Islet of Langerhans (tissue), 1 donor: ENCODE data around the gene DUOX1.
"Not testable (repeated sequence)": the region's sequence is repeated elsewhere in the genome, so short reads cannot be mapped to it uniquely, and the experiment has no call there.

Experiments used
- FAIRE-seq: peaks from one replicate; lab custom pipeline; 2011; peaks lifted over from hg19 to GRCh38; lab: Jason Lieb, UNC

Gene DUOX1

DNA sequence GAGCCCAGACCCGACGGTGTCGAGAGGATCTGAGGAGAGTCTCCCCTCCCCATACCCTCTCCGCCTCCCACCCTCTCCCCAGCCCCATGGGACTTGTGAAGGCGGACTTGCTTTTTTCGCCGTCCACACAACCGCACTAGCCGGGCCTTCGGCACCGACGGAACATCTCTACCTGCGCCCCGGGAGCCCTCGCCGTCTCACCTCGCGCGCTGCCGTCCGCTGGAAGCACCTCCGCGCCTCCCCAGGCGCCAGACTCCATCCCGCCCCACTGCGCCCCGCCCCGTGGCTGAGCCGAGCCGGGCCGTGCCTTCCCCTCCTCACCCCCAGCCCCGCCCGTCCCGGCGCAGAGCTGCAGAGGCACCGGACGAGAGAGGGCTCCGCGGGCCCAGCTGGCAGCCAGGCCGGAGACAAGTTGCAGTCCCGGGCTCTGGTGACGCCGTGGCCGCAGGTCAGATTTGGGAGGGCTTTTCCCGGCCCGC, at the start of gene DUOX1, which contains the start of gene DUOXA1:
DUOX1 (plus strand) TSS at position 344 of the 479 bp plus-strand sequence. CDS start 1,973 bp downstream, outside the sequence.
DUOXA1 (minus strand) TSS at position 229 of the 479 bp plus-strand sequence. CDS start 6,865 bp downstream, outside the sequence.
- no peak for FAIRE-seq

DNA sequence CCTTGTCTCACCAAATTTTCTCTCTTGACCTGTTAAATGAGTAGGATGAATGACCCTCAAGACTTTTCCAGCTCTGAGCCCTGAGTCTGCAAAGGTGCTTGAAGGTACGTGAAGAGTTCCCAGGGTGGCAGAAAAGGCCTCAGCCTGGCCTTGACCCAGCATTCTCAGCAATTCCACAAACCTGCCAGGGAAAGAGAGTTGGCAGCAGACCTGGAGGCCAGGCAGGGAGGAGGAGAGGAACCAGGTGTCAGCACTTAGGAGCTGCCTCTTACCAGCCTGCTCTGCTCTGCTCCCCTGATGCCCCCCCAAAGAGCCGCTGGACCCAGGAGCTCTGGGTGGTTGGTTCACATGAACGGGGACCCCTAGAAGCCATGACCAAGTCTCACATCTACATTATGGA, 49.2 kb upstream of the DUOX1 start:
- not testable (repeated sequence) for FAIRE-seq

DNA sequence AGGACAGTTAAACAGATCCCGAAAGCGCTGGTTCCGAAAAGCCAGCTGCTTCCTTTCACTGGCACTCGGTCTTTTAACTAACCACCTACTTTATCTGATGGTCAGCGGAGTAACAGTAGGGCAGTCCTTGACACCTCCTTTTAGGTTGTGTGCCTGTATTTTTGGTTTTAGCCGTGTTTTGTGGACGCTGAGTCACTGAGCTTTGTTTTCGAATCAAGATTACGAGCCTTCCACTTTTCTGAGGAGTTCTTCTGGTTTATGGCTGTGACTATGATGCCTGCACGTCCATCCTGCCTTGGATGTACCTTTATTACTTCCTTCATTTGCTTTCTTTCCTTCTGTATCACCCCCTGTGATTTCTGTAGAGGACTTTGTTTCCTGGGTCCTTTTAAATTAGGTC, 47.4 kb upstream of the DUOX1 start:
- not testable (repeated sequence) for FAIRE-seq

DNA sequence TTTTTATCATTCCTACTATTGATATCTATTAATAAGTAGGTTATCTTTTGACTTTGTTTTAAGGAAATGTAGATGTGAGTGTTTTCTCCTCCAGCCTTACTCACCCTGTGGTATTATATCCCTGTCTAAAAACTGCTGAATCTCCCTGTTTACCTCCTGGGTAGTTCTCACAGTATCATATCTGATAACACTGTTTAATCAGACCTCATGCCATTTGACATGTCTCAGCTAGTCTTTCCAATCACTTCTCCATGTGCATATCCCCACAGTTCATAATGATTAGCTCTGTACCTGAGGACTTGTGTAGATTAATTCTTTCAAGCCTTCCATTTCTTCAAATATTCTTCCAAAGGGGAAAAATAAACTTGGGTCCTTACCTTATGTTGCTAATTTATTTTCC, 46.6 kb upstream of the DUOX1 start:
- FAIRE-seq, result no peak

DNA sequence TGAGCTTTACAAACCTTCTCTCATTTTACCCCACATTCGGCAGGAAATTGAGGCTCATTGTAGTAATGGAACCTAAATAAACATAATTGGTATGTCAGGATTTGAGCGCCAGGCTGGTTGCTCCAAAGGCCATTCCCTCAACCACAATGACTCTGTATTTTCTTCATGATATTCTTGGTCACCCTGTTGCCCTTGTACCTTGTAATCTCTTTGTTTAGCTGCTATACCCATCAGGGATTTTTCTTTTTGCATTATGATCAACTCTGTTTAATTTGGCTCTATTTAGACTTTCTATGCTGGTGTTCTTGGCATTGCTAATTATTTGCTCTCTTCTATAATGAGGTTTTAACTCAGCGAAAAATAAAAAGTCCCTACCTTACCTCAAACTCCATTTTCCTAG, 45.6 kb upstream of the DUOX1 start:
- FAIRE-seq, result no peak

DNA sequence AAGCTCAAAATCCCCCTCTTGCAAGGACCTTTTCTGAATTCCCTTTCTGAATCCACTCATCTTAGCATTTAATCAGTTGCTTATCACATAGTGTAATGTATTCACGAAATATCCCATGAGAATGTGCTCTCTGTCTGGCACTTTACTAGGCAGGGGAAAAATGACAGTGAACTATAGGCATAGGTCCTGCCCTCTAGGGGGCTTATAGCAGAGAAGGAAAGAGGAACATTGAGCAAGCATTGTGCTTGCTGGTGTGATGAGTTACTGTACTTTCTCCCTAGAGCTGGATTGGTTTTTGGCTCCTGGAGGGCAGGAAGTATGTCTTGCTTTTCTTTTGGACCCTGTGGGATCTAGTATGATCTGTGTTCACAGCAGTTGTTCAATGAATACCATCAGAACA, 42.3 kb upstream of the DUOX1 start:
- no peak for FAIRE-seq

DNA sequence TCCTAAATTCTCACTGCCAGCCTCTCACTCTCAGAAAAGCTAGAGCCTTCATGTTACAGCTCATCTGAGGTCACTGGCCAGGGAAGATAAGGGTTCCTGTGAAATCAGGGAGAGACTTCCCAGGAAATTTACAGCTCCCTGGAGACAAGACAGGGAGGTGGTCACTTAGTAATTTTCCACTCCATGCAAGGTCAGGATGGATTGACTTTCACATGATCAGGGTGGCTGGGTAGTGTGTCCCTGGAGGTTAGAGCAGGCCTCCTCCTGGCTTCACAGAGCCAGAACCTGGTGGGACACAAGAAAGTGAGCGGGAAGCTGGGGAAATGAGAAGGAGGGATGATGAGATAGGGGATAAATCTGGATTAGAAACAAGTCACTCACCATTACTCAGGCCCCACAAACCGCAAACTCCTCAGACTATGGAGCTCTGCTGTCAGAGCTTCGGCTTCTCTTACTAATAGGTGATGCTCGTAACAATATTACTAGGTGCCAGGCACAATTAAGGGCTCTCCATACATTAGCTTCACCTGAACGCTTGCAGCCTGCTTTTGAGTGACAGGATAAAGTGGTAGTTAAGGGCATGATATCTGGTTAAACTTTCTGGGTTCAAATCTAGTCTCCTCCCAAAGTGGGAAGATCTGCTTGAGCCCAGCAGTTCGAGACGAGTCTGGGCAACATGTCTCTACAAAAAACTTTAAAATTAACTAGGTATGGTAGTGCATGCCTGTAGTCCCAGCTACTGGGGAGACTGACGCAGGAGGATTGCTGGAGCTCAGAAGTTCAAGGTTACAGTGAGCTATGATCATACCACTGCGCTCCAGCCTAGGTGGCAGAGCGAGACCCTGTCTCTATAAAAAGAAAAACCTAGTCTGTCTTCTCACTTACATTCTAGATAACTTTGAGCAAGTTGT, 40.7 kb upstream of the DUOX1 start:
- no peak for FAIRE-seq

DNA sequence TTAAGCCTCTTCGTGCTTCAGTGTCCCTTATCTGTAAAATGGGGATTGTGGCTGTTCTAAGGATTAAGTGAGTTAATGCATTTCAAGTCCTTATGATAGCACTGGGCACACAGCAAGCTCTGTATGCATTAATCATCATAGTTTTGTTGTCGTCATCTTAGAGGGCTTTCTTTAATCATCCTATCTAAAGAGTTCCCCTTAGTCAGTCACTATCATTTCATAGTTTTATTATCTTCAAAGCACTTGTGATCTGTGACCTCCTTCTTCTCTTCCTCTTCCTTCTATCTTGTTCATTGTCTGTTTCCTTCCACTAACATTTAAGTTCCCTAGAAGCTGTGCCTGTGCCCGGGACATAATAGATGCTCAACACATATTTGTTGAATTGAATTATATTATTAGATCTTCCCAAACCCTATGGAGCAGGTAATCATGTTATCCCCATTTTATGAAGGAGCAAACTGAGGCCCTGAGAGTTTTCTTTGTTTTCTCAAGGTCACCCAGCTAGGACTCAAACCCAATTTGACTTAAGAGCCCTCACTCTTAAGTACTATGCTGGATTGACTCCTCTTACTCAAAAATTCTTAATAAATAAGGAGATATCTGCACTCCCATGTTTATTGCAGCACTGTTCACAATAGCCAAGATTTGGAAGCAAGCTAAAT, 40.0 kb upstream of the DUOX1 start:
- no peak for FAIRE-seq

DNA sequence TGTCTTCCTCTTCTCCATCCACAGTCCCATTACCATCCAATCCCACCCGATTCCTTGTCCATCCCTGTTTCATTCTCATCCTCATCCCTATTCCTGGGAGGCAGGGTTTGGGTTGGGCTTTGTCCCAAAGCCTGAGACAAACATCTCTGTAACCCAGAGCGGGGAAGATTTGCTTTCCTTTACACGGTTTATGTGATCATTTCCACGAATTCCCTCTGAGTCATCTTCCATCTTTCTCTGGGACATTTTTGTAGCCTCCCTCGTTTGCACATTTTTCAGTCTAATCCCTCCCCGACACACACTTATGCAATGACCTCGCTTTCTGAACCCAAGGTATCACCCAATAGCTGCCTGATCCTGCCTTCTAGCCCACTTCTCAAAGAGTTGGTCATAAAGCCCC, 38.6 kb upstream of the DUOX1 start:
- no peak for FAIRE-seq

DNA sequence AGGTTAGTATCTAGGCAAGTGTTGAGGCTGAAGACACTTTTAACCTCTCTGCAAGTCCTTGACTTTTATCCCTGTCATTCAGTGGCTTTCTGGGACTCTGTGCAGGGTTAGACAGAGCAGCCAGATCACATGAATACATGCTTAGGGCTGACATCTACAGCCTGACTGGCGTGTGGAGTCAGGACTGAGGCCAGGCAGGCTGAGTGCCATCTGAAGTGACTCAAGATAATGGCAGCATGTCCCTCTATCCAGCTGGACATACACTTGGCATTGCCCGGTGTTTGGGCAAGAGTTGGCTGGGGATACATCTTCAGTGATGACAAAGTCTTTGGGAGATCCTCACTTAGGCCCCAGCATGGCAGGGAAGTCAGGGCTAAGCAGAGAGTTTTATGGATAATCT, 38.2 kb upstream of the DUOX1 start:
- FAIRE-seq, result no peak

DNA sequence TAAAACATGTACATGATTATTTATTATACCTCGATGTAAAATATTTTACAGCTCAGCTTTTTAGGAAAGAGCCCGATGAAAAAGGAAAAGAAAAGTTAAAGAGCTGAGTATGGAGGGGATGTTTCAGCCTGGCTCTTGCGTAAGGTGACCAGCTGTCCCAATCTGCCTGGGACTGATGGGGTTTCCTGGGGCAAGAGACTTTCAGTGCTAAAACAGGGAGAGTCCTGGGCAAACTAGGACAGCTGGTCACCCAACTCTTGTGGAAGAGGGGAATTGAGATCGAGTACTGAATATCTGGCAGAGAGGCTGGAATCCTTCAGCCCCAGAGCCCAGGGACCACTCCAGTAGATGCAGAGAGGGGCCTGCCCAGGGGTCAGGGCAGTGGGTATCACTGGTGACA, 36.8 kb upstream of the DUOX1 start:
- FAIRE-seq, result no peak

DNA sequence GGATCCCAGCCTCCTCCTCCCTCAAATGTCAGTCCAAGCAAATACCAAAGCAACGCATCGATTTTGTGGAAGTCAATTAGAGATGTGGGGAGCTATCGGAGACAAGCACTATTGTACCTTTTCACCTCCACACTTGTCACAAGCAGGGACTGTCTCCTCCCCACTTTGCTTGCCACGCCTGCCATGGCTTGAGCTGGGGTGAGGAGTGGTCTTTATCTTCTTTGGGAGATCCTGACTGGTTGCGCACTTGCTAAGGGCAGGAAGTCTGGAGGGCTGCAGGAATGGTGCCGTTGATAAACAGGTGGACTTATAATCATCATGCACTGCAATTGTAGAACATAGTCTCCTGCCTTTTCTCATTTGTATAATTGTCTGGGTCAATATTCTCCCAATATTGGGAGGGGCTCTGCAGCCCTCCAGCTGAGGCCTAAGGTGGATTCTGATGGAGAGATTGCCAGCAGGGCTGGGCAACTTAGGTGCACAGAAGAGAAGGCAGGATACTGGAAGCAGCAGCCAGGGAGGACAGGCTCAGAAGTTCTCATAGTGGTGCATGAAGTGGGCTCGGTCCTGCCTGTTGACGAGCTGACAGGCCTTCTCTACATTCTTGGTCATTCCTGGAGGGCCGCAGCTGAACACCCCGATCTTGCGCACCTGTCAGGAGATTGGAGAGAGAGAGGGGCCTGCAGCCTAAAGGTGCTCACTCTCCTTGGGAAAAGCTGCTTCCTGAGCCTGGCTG, 36.0 kb upstream of the DUOX1 start:
- FAIRE-seq, result no peak

DNA sequence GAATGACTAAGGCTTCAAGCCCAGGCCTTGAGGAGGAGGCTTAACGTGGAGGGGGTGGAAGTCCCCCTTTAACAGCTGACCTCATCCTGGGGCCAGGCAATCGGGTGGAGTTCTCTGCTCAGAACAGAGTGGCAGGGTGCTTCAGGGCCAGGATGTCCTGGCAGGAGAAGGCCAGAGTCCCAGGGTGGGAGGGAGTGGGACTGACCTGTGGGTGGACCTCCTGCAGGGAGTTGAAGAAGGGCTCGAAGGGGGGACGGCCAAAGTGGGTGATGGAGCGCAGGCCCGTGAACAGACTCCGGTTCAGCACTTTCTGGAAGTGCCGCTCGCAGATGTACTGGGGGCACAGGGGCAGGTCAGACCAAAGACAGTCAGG, 35.5 kb upstream of the DUOX1 start:
- FAIRE-seq, result no peak

DNA sequence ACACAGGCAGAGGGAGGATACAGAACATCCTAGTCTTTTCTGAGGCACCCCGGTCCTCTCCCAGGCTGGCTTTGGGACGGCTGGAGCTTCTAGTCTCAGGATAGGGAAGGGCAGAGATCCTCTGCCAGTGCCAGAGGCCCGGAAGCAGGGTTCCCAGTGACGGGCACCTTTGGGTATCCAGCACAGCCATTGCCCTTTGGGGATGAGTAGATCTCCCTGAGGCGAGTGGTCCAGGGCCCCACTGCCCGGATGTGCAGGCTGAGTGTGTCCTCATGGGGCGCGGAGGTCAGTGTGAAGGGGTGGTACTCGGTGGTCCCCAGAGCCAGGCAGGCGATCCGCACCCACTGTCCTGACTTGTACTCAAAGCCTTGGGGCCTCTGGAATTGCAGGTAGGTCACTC, 34.1 kb upstream of the DUOX1 start:
- no peak for FAIRE-seq

DNA sequence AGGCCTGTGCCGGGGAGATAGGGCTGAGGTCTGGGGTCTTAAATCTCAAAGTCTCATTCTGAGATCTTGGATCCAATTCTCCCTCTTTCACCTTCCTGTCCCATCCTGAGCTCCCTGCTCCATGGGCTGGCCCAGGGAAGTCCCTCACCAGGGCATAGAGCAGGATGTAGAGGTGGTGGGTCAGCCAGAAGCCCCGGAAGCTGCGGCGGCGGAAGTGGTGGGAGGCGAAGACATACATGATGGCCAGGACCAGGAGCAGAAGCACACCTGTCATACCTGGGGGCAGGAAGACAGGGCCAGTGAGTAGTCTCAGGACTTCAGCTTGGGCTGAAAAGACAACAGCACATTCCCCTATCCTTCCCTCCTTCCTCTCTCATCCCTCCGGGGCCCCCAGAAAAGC, 32.3 kb upstream of the DUOX1 start:
- FAIRE-seq, result no peak

DNA sequence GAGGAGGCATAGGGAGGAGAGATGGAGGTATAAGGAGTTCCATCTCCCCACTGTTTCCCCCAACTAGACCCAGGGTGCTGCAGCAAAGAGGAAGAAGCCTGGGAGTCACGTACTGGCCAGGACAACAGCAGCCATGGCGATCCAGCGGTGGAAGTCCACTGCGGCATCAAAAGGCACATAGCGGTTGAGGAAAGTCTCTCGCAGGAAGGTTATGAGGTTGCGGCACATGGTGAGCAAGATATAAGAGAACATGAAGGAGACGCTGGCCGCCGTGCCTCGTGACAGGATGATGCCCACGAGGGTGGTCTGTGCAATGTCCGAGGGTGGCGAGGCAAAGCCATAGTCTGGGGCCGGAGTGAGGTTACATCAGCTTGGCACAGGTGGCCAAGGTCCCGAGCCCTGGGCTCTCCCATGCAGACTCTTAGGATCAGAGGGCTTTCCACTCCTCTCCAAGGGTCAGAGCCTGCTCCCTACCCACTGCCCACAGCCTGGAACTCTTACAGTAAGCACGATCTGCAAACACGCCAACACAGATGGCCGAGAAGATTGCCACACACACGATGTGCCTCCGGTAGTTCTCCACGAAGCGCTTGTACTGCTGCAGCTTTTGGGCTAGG, 30.1 kb upstream of the DUOX1 start:
- no peak for FAIRE-seq

DNA sequence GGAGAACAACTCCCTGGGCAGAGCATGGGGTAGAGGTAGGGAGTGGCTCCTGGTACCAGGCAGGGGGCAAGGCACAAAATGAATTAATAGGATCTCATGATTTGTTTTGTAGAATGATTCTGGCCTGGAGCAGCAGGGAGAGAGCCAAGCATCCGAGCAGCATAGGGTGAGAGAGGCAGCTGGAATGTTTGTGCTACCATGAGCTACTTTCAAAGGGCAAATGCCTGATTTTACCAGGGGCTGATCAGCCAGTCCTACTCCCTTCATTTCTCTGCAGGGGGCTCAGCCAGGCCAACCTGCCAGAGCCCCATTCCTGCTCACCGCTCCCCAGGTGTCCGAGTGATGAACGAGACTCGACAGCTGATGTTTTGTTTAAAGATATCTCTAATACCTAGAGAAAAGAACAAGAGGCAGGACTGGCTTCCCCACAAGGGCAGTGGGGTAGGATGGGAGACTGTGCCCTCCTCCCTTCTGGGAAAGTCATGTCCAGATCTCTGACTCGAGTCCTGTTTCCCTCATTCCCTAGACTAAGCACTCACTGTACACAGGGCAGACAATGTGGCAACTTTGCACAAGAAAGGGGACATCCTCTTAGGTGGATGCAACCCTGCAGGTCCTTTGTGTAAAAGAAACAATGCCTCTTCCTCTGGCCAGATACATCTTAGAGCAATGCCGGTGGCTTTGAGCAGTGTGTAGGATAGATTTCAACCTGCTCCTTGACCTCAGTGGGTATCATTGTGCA, 28.7 kb upstream of the DUOX1 start:
- no peak for FAIRE-seq

DNA sequence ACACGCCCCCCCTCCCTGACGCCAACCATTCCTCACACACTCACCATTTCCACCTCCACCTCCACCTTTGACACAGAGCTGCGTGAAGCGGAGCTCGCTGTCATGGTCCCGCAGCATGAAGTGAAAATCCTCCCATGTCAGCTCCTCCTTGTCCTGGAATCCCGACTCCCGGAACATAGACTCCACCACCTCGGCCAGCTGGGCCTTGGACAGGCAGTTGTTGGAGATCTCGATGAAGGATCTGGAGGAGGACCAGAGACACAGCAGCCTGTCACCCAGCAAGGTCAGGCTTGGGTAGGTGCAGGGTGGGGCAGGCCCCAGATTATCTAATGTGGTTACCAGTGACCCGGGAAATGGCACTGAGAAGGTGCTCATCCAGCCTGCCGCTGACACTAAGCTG, 28.0 kb upstream of the DUOX1 start:
- no peak for FAIRE-seq

DNA sequence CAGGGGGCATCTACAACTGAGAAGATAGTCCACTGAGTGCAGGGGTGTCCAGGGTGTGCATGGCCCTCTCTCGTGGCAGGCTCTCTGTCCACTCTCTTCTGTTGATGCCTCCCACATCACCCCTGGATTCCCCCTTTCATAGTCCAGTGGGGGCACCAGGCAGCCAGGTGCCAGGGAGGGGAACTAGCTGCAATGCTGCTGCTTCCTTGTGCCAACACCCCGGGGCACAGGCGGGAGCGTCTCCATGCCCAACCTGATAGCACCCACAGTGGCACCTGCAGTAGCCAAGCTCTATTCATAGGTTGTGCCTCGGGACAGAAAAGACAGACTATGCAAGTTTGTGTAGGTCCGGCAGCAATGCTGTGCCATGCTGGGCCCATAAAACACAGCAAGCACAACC, 27.6 kb upstream of the DUOX1 start:
- no peak for FAIRE-seq

DNA sequence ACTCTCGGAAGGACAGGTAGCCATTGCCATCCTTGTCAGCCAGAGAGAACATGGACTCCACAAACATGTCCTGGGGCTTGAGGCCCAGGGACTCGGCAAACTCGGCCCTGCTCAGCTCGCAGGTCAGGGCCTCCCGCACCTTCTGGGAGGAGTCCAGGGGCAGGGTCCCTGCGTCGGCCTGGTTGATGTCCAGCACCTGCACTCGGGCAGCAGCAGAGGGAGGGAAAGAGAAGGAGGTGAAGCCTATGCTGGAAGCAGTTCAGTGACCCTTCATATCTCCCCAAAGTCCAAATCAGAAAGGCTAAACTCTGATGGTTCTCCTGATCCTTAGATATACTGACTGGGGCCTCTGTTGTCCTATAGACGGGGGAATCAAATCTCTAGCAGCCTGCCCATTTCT, 25.6 kb upstream of the DUOX1 start:
- FAIRE-seq, result not testable (repeated sequence)

DNA sequence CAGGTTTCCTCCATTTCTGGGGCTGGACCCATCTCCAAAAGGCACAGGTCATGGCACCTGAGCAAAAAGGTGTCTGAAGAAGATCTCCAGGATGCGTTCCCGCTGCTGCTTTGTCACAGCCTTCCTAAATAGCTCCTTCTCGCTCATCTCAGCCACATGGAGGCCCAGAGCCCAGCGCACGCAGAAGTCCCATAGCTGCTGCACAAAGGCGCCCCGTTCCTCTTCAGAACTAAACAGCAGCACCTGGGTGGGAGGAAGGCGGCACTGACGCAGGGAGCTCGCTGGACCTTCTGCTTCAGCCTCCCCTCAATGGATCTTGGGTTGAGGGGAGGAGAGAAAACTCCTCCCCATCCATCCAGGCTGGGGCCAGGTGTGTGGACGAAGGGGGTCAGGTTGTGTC, 24.2 kb upstream of the DUOX1 start:
- FAIRE-seq, result no peak
